ENCODE data around the gene OMG. TPM values are rescaled to one million over a fixed set of nuclear protein-coding genes. Genes with fewer than 3 reads are reported as not detected.

The OMG gene
- total RNA-seq, 1 donor from 2014 or later: not detected

Other genes with a start within 250 kb of the OMG start
- gene NF1, start 202.3 kb downstream of the OMG start, total RNA-seq (ENCODE audit: unreplicated experiment): 52.7 TPM
- gene EVI2B, start 16.8 kb upstream of the OMG start, total RNA-seq (ENCODE audit: unreplicated experiment): not detected
- gene EVI2A, start 24.4 kb upstream of the OMG start, total RNA-seq (ENCODE audit: unreplicated experiment): not detected
- gene RAB11FIP4, start 94.4 kb upstream of the OMG start, total RNA-seq (ENCODE audit: unreplicated experiment): 0.92 TPM

Data from endothelial cell (in vitro differentiated cells).